ENCODE data around the gene BNIP5.

The BNIP5 gene

DNA sequence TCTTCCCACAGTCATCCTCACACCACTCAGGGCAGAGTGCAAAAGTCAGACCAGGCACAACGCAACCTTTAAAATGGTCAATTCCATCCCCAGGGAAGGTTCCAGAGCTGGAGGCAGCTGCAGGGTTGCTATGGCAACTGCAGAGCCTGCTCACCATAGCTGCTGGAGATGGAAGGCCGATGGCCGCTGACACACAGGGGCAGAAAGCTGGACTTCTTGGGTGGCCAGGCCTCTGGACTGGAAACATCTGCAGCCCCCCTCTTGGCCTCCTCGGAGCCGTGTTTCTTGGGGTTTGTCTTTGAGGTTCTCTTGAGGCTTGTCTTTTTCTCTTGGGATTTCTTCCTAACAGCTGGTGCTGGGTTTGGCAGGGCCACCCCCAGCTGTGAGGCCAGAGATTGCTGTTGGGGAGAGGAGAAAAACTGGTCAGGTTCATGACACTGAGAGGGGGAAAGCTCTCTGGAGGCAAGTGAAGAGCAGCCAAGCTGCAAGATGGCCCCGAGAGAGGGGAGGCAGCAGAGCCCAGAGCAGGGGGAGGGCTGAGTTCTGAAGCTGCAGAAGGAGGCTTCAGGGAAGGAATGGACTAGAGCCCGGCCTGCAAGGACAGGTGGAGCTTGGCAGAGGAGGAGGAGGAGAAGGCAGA lies 10.2 kb downstream of the BNIP5 start:
- no peak for DNase-seq (ENCODE audit: low read depth in 2 of 3, low spot score in 1 of 3)

DNA sequence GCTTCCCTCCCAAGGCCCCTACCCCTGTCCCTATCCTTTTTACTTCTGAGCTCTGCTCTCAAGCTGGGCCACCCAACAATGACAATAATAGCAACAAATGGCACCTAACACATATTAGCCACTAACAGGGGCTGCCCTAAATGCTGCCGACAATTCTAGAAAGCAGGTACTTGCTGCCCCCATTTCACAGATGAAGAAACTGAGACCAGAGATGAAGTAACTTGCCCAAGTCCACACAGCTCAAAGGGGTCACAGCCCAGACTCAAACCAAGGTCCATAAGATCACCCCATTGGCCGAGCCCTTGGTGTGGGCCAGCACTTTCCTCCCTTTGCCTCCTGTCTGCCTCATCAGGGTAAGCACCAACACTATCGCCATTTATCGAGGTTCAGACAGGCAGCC lies 12.0 kb downstream of the BNIP5 start:
- DNase-seq (ENCODE audit: low read depth in 2 of 3, low spot score in 1 of 3) = no peak

DNA sequence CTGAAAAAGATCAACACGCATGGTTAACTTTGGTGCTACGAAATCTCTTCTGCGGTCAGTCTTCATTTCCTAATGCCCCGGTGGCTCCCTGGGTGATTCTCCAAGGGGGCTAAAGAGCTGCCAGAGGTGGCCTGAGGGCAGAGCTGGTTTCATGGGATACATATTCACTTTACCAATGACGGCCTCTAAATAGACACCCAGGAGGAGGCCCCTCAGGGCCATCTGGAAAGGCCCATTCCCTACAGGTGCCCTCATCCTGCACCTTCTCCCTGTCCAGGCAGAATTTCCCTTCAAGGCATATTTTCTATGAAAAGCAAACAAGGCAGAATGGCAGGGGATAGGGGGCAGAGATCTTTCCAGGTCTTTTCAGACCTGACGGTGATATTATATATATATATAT lies 12.5 kb downstream of the BNIP5 start:
- no peak for DNase-seq (ENCODE audit: low read depth in 2 of 3, low spot score in 1 of 3)

DNA sequence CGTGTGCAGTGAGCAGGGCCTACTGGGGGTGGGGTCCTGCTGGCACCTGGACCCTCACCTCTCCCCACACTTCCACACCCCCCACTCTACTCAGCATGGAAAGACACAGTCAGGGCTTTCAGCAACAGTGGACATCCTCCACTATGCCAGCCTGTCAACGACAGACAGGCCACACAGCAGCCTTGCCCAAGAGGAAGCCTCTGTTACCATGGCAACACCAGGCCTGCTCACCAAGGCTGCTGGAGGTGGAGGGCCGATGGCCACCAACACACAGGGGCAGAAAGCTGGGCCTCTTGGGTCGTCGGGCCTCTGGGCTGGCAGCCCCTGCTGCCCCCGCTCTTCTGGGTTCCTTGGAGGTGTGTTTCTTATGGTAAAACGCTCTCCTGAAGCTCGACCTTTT lies 13.6 kb downstream of the BNIP5 start:
- DNase-seq (ENCODE audit: low read depth in 2 of 3, low spot score in 1 of 3) = no peak

DNA sequence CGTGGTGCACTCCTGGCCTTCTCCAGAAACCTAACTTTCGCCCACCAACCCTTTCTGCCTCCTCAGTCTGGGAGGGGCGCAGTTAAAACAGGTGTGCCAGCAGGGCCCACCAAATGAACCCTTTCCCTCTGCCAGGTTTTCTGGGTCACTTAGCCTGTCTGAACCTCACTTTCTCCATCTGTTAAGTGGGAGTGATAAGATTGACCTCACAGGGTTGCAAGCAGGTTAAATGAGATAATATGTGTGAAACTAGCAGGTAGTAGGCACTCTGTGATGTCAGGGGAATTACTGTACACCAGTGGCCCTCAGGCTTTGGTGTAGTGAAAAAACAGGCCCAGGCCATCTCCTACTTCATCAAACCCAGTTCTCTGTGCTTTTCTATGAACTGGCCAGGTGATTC lies 14.1 kb downstream of the BNIP5 start:
- no peak for DNase-seq (ENCODE audit: low read depth in 2 of 3, low spot score in 1 of 3)

DNA sequence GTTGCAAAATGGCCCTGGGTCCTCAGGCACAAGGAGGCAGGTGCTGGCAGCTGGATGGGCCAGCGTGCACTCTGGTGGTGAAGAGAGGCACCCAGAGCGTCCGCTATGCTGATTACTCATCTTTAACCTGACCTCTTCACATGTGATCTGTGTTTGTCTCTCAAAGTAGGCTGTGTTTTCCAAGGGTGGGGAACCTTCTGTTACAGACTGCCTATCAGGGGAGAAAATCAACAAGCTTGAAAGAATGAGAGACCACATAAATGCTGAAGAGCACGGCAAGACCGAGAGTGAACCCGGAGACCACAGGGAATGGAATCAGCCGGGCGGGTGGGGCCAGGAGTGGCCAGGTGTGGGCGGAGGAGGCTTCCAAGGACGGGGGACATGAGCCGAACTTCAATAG lies 16.2 kb downstream of the BNIP5 start:
- no peak for DNase-seq (ENCODE audit: low read depth in 2 of 3, low spot score in 1 of 3)

DNA sequence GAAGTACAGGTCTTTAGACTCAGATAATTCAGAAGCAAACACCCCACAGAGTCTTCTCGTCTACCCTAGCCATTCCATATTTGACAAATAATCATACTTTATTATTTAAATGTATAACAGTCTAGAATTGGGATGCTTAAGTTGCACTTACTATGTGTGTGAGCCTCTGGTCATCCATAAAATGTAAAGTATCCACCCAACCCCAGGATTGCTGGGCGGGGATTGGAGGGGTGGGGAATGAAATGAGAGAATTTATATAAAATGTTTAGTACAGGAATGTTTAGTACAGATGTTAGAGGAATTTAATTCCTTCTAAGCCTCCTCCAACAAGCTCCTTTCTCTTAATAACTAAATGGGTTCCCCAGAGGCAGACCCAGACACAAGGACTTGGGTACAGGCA lies 16.9 kb downstream of the BNIP5 start:
- no peak for DNase-seq (ENCODE audit: low read depth in 2 of 3, low spot score in 1 of 3)

DNA sequence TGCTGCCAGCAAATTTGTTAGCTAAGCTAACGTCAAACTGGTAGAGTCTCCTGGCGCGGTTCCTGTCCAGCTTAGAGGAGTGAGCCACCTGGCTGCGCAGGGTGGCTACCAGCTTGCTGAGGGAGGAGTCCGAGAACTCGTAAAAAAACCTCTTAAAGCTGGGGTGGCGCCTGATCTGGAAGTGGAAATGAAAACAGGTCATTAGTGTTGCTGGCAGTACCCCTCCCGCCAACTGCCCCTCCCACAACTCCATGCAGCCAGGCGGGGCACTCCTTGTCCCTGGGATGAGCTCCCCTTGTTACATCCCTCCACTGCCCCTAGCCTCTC lies 17.3 kb downstream of the BNIP5 start:
- DNase-seq (ENCODE audit: low read depth in 2 of 3, low spot score in 1 of 3) = no peak

DNA sequence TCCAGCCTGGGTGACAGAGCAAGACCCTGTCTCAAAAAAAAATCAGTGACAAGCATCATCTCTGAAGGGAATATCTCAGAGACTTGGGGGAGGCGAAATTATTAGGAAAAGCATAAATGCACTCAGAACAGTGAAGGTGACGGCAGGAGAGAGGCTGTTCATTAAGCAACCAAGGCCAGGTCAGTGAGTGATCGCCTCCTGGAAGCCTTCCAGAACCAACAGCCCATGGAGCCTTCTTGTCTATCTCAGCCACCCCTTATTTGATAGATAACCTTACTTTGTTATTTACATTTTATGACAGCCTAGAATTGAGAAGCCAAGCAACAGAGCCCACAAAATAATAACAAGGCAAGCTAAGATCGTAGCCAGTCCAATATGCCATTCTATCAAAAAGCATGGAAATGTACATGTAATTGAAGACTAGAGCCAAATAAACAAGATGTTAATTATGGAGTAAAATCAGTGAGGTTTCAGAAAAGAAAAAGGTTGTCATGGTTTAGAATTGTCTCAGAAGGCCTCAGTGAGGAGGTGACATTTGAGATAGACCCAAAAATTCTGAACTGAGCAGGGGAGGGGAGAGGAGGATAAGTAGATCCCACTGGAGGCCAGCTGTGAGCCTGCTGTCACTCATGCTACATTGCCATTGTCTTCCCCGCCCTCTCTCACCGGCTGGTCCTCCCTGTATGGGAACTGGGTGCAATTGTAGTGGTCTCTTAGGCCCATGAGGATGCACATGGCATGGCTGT lies 17.8 kb downstream of the BNIP5 start:
- no peak for DNase-seq (ENCODE audit: low read depth in 2 of 3, low spot score in 1 of 3)

DNA sequence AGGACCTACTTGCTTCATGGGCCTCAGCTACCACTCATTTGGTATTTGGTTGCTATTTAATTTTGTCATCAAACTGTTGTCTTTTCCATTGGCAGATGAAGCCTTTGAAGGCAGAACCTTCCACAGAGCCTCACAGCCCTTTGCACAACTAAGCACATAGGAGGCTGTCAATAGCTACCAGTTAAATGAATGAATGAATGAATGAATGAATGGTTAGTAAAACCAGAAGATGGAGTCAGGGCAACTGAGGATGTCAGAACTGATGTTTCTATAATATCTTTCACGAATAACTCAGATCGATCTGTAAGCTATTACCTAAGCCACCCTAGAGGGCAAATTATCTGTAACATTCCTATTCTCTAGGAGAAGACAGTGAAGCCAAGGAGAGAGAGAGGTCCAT lies 19.1 kb downstream of the BNIP5 start:
- DNase-seq (ENCODE audit: low read depth in 2 of 3, low spot score in 1 of 3) = no peak

DNA sequence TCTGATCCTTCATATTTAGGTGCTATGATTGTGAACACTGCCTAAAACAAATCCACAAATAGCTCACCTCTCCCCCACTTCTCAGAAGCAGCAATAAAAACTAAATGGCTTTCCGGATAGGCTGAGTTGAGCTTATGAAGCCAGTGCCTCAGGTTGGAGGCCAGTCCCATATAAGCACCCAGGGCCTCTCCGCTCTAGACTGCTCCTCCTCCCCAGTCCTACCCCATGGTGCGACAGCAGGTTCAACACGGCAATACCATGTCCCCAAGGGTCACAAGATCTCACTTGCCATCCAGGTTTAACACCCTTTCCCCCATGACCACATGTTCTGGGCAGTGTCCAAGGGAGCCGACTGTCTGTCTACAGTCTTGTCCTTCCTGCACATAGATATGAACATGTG lies 20.8 kb downstream of the BNIP5 start:
- no peak for DNase-seq (ENCODE audit: low read depth in 2 of 3, low spot score in 1 of 3)

DNA sequence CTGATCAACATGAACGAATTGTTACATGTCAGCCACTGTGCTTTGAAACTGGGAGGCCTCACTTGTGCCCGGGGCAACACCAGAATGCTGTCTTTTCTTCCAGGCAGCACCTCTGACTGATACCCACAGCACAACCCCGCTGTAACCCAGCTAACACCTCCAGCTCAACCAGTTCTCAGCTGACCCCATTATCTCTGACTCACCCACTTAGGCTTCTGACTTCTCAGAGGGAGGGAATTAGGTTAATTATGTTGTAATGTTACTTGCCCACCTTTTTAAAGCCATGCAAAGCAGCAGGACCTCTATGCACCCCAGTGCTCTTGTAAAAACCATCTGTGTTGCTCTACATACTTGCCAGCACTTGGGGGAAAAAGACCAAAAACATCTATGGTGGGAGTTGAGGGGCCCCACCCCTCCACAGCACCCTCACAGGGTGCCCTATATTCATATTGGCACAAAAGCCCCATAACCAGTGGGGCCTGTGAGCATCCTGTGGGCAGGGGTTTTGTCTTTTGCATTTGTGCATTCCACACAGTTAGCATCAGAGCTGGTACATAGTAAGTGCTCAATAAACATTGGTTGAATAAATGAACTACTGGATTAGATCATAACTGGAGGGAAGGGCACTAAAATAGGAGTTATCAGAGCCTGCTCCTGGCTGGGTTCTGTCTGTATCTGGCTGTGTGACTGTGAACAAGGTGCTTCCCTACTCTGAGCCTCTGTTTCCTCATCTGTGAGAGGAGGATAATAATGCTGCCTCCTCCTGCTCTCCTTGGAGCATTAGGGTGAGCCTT lies 22.3 kb downstream of the BNIP5 start:
- DNase-seq (ENCODE audit: low read depth in 2 of 3, low spot score in 1 of 3) = no peak

DNA sequence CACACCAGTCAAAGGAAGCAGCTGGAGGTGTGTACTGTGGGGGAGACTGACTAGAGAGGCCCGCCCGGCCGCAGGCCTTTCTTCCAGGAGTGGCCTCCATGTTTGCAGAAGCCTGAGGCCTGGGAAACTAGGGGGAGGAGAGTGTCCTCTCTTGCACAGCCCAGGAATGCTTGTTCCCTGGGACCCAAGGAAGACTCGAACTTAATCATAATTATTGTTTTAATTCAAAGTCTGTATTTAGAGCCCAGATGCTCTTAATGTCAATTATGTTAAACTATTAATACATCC lies 23.1 kb downstream of the BNIP5 start:
- no peak for DNase-seq (ENCODE audit: low read depth in 2 of 3, low spot score in 1 of 3)

DNA sequence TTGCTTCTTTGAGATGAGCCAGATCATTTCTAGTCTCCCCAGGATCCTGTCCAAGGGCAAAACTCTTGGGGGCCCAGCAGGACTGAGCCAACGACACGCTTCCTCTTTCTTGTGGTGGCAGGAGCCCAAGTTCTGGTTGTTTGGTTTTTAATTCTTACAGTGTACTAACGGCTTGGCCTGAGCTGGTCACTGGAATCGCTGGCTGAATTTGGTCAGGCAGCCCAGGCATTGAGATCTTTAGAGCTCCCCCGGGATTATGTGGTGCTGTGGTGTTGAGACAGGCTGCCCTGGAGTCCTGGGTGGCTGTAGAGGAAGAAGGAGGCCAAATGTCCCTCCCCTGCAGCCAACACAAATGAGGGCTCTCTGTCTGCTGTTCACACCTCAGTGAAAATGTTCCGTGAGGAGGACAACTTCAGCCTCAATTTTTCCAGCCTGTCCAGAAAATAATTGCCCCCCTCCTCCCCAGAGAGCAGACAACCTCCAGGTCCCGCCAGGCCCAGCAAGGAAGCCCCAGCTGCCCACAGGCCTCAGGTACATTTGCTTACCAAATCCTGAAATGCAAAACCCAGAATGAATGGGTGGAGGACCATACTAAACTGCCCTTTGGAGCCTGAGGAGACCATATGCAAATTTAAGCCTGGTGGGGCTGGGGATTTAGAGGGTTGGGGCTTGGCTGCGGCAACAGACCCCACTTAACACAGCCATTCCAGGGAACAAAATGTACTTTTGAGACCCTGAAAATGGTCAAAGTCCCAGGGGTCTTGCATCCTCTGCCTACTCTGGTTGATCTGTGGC lies 23.6 kb downstream of the BNIP5 start:
- no peak for DNase-seq (ENCODE audit: low read depth in 2 of 3, low spot score in 1 of 3)

DNA sequence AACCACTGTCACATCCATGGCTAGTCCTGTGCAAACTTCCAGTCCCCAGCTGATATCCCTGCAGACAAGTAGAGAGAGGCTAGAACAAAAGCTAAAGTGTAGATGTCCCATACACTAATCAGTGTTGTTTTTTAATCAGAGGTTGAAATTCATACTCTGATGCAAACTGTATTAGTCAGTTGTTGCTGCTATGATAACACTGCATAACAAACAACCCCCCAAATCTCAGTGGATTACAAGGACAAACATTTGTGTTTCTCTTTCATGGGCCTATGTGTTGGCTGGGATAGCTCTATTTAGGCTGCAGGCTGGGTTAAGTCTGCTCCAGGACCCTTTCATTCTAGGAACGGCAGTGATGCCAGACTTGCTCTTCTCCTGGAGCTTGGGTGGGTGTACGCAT lies 26.8 kb downstream of the BNIP5 start:
- DNase-seq (ENCODE audit: low read depth in 2 of 3, low spot score in 1 of 3) = no peak

DNA sequence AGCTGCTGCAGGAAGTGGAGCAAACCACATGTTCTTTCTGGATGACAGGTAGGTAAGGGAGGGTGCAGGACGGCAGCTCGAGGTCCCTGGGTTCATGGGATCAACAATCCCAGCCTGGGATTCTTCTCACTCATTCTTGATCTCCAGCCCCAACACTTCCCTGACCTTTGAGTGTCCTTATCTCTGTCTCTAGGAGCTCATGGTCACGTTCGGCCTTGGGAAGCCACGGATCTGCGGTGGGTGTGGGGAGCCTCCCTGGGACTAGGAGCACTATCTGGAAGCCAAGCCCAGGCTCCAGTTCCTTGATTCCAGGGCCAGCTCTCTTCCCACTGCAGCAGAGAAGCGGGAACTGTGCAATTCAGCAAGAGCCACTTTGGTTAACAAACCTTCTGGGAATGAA lies 27.5 kb downstream of the BNIP5 start:
- no peak for DNase-seq (ENCODE audit: low read depth in 2 of 3, low spot score in 1 of 3)

DNA sequence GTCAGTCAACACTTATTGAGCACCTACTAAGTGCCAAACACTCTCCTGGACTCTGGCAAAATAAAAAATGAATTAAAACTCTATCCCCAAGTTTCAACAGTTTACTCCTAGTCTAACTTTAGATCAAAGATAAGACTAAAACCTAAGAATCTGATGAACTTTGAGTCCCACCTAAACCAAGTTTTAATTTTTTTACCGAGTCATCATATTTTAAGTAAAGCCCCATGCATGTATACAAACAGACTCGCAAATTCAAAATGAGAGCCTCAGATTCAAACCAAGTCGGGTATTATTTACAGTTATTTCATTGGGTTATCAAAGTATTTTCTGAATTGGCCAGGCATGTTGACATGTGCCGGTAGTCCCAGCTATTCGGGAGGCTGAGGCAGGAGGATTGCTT lies 28.2 kb downstream of the BNIP5 start:
- DNase-seq (ENCODE audit: low read depth in 2 of 3, low spot score in 1 of 3) = no peak

DNA sequence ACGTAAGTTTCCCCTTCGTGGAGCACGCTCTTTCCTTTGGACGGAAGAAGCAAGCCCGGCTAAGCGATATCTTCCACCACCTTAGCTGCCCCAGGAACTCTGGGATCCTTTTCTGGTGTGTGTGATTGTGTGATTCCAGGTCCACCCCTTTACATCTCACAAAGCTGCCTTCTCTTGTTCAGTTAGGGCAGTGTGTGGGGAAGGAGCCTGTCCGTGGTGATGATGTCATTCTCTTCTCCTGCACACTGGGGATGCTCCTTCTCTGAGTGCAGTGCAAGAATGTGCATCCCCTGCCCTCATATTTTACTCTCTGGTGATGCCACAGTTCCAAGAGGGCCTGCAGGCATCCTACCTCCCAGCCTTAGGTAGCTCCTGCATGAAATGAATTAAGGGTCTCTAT lies 30.3 kb downstream of the BNIP5 start:
- DNase-seq (ENCODE audit: low read depth in 2 of 3, low spot score in 1 of 3) = no peak

DNA sequence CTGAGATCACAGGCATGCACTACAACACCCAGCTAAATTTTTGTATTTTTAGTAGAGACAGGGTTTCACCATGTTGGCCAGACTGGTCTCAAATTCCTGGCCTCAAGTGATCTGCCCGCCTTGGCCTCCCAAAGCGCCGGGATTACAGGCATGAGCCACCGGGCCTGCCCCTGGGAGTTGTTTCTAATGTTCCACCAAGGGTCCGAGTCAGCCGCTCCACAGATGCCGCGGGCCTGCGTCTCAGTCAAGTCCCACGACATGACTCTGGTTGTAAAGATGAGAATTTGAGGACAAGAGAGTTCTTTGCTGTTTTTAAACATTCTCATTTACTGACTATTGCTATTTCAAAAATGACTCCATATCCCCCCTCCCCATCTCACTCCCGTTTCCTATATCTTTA lies 30.8 kb downstream of the BNIP5 start:
- DNase-seq (ENCODE audit: low read depth in 2 of 3, low spot score in 1 of 3) = no peak

DNA sequence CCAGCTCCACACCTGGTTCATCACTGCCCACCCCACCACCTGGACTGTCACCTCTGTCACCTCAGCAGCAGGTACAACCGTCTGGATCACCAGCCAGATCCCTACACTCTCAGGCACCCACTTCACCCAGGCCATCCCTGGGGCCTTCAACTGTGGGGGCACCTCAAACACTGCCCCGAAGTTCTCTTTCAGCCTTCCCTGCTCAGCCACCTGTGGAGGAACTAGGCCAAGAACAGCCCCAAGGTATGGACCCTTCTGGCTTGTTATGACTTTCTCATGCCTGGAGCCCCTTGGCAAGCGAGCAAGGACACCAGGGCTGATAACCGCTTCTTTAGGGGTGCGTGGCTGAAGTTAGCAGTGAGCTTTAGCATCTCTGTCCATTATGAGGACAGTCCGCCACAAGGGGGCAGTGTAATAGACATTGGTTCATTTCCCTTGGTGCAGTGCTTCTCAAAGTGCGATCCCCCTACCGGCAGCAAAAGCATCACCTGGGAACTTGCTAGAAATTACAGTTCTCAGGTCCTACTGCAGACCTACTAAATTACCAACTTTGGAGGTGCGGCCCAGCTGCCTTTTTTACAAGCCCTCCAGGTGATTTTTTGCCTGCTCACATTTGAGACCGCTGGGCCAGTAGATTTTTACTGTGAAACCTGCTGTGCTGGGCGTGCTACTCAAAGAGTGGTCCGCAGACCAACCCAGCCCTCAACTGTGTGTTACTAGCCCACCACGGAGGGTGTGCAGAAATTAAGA lies 34.3 kb downstream of the BNIP5 start:
- peak; percentile 84 to 99 (median 92) for DNase-seq (ENCODE audit: low read depth in 2 of 3, low spot score in 1 of 3)

DNA sequence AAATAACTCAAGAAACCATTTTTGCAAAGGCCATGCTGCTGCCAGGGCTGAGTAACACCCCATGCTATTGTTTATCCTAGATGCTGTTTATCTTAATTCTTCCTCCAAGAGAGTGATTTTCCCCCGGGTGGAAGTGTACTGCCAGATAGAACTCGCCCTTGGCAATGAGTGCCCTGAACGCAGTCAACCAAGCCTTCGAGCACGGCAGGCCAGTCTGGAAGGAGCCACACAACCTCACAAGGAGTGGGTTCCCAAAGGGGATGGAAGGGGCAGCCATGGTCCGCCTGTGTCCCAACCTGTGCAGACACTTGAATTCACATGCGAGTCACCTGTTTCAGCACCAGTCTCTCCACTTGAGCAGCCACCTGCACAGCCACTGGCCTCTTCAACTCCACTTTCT lies 34.9 kb downstream of the BNIP5 start:
- no peak for DNase-seq (ENCODE audit: low read depth in 2 of 3, low spot score in 1 of 3)
